Measurements from ENCODE around the gene PCSK6.

PCSK6 gene

GRCh38 chr15:101254157-101255050, 235.1 kb downstream of the PCSK6 start:
- TF ChIP-seq CTCF (IDR thresholded peaks at IDR 0.05), result no peak
- Histone ChIP-seq H3K9me3 (no peaks in the 10 kb centered on the region), H3K4me3 (no peak overlapping the region), H3K36me3 (no peaks in the 10 kb centered on the region), H3K27me3 (no peaks in the 10 kb centered on the region), H3K4me1 (peaks cover 0 to 22% (median 8%) of the 10 kb centered on the region in 4 donors), H3K27ac (no peak overlapping the region)
- intact Hi-C loops (cut with DNase I; ENCODE audit: low total_unique reads), result loop anchor here (10.0 kb wide), 1 partner anchor 130 kb away; no protein-coding TSS in a partner anchor
- DNase-seq, result no peak
